ENCODE measurements around the gene ARHGAP23. TPM values are rescaled to one million over a fixed set of nuclear protein-coding genes. Genes with fewer than 3 reads are reported as not detected.

ARHGAP23 gene
- total and polyA plus RNA-seq, 8 donors = 27.7 to 51.0 (median 39.7) TPM

DNA sequence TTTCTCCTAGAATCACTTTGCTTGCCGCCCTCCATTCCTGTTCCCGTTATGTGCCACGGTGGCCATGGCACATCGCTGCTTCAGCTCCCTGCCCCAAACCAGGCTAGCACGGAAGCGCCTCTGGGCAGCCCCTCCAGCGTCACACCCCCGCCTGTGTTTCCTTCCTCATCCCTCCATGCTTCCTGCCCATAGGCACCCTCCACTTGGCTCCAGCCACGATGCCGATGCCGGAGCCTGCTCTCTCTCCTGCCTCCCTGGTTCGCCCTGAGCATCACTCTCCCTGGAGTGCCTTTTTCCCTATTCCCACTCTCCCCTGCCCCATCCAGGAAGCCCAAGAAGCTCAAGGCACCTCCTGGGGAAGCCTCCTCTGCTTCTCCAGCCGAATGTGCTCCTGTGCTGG lies 3.2 kb upstream of the ARHGAP23 start:
- no peaks in the 10 kb centered on the region for H3K9me3 ChIP-seq
- TF ChIP-seq, protein P1, sequence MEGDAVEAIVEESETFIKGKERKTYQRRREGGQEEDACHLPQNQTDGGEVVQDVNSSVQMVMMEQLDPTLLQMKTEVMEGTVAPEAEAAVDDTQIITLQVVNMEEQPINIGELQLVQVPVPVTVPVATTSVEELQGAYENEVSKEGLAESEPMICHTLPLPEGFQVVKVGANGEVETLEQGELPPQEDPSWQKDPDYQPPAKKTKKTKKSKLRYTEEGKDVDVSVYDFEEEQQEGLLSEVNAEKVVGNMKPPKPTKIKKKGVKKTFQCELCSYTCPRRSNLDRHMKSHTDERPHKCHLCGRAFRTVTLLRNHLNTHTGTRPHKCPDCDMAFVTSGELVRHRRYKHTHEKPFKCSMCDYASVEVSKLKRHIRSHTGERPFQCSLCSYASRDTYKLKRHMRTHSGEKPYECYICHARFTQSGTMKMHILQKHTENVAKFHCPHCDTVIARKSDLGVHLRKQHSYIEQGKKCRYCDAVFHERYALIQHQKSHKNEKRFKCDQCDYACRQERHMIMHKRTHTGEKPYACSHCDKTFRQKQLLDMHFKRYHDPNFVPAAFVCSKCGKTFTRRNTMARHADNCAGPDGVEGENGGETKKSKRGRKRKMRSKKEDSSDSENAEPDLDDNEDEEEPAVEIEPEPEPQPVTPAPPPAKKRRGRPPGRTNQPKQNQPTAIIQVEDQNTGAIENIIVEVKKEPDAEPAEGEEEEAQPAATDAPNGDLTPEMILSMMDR (IDR thresholded peaks at IDR 0.05) = no peak
- ATAC-seq (no peak), DNase-seq (peak in 1 of 4 donors; percentile 72)
- no peaks in the 10 kb centered on the region for H3K36me3 ChIP-seq
- H3K27me3 ChIP-seq = peaks cover 0 to 34% of the 10 kb centered on the region in 2 donors
- intact Hi-C loops (cut with DNase I) = no loop called here
- H3K27ac ChIP-seq = peak overlapping the region; percentile 26 to 60
- peaks cover 0 to 48% of the 10 kb centered on the region in 2 donors for H3K4me1 ChIP-seq
- H3K4me3 ChIP-seq = no peak overlapping the region

DNA sequence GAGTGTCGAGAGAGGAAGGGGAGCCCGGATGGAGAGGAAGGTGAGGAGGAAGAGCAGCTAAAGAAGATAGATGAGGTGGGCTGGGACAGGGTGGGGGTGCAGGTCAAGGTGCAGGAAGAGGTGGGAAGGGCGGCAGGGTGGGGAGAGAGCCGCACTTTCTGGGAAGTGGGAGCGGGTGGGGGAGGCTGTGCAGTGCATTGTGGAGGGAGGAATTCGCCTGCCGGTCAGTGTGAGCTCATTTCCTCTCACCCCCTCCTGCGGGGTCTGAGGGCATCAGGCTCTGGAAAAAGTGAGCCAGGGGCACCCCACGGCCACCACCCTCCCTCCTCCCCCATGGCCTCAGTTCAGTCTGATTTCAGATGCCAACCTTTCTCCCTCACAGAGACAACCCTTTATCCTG lies 2.5 kb upstream of the ARHGAP23 start:
- Histone ChIP-seq H3K9me3 (no peaks in the 10 kb centered on the region), H3K27ac (peak overlapping the region; percentile 26 to 60), H3K4me3 (no peak overlapping the region), H3K36me3 (no peaks in the 10 kb centered on the region), H3K4me1 (peaks cover 0 to 53% of the 10 kb centered on the region in 2 donors), H3K27me3 (peaks cover 0 to 27% of the 10 kb centered on the region in 2 donors)
- ATAC-seq (no peak), DNase-seq (no peak)
- TF ChIP-seq, protein P1 (IDR thresholded peaks at IDR 0.05) = no peak
- intact Hi-C loops (cut with DNase I) = no loop called here

DNA sequence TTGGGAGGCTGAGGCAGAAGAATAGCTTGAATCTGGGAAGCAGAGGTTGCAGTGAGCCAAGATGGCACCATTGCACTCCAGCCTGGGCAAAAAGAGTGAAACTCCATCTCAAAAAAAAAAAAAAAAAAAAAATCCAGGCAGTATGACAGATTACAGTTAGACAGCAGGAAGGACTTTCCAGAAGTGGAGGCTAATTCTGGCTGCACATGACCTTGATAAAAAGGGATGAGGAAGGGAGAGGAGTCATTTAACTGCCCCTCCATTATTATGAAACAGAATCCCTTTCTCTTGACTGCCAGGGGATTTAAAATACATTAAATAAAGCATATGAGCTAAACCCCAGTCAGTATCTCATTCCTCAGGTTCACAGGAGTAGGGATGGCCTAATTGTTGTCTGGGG lies 1.8 kb upstream of the ARHGAP23 start:
- ATAC-seq = no peak
- Histone ChIP-seq H3K27me3 (peaks cover 0 to 20% of the 10 kb centered on the region in 2 donors), H3K9me3 (no peaks in the 10 kb centered on the region), H3K4me1 (peaks cover 0 to 58% of the 10 kb centered on the region in 2 donors), H3K36me3 (no peaks in the 10 kb centered on the region), H3K4me3 (no peak overlapping the region), H3K27ac (peak overlapping the region; percentile 45 to 86)
- TF ChIP-seq, protein P1 (IDR thresholded peaks at IDR 0.05) = no peak
- intact Hi-C loops (cut with DNase I) = no loop called here
- no peak for DNase-seq

DNA sequence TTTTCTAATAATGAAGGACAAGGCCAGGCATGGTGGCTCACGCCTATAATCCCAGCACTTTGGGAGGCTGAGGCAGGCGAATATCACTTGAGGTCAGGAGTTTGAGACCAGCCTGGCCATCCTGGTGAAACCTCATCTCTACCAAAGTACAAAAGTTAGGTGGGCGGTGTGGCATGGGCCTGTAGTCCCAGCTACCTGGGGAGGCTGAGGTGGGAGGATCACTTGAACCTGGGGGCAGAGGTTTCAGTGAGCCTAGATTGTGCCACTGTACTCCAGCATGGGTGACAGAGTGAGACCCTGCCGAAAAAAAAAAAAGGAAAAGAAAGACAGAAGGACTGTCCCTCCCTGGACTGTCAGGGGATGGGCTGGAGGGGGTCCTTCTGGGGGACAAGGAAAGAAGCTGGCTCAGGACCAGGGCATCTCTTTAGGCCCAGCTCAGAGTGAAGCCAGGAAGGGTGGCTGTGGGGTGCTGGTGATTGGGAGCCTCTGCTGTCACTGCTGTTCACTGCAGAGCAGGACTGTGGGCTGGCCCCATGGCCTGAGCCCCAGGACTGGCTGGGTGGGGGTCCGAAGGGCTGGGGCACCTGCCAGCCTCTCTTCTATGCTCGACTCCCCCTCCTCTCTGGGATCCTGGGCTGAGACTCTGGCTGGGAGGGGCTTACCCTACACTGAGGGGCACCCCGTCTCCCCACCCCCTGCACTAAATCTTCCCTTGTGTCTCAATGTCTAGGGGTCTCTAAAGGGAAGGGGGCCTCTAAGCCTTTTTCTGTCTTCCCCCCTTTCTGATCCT lies 909 bp upstream of the ARHGAP23 start:
- intact Hi-C loops (cut with DNase I) = no loop called here
- peaks cover 0 to 11% of the 10 kb centered on the region in 2 donors for H3K27me3 ChIP-seq
- H3K4me3 ChIP-seq = peak overlapping the region; percentile 88 to 90
- no peaks in the 10 kb centered on the region for H3K9me3 ChIP-seq
- TF ChIP-seq, protein P1 (IDR thresholded peaks at IDR 0.05) = no peak
- H3K36me3 ChIP-seq = no peaks in the 10 kb centered on the region
- peak overlapping the region; percentile 78 to 86 for H3K27ac ChIP-seq
- ATAC-seq (no peak), DNase-seq (no peak)
- peaks cover 0 to 58% of the 10 kb centered on the region in 2 donors for H3K4me1 ChIP-seq

DNA sequence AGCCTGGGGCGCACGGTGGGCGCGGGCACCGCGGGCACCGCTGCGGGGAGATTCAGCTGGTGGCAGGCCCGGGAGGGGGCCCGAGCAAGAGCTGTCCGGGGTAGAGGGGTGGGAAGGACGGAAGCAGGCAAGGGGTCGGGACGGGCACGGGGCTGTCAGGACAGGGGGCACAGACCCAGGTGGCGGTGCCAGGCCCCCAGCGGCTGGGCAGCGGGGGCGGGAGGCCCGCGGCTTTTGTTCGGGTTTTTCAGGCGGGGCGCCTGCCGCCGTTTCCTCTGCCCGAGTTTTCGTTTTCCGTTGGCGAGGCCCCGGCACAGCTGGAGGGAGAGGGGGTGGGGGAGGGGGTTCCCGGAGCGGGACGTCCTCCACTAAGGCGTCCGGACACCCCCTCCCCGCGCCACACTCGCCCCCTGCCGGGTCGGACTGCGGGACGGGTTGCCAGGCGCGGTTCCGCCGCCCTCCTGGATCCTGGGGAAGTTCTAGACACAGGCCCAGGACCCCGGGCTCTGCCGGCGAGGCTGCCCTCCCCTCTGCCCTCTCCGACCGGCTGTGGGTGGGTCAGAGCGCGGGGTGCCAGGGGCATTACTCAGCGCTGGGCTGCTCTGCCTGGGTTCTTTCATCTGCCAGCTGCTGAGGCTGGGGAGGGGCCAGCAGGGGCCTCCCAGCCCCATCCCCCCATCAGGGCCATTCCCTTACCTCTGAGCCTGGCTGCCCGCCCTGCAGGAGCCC lies 543 bp downstream of the ARHGAP23 start:
- Histone ChIP-seq H3K4me1 (peaks cover 0 to 56% of the 10 kb centered on the region in 2 donors), H3K36me3 (no peaks in the 10 kb centered on the region), H3K27me3 (no peaks in the 10 kb centered on the region), H3K9me3 (no peaks in the 10 kb centered on the region), H3K4me3 (peak overlapping the region; percentile 88 to 90), H3K27ac (peak overlapping the region; percentile 78 to 86)
- TF ChIP-seq, protein P1 (IDR thresholded peaks at IDR 0.05) = no peak
- ATAC-seq (peak; percentile 68), DNase-seq (peak in 3 of 4 donors; percentile 60 to 89 (median 78))
- intact Hi-C loops (cut with DNase I) = no loop called here
